DOHH2 (cell line): Measurements from ENCODE around the gene HES4.

Experiments used
- H3F3A ChIP-seq: fragments of 200-600 bp; sonication (generic), shearing (Covaris generic); 2 replicates; pipeline ENCODE4 v1.6.0; 2016; ENCODE audit warnings: antibody characterized with exemption, mild to moderate bottlenecking; ENCODE audit not compliant: control insufficient read depth, insufficient read depth
- H3K27ac ChIP-seq: fragments of 200-600 bp; sonication (generic); 2 replicates; pipeline ENCODE4 v1.5.1; 2014; ENCODE audit warnings: low read depth, mild to moderate bottlenecking, low read length, moderate library complexity
- H3K27me3 ChIP-seq: fragments of 200-600 bp; sonication (generic); 2 replicates; pipeline ENCODE4 v1.6.1; 2014; ENCODE audit warnings: mild to moderate bottlenecking, low read length, mixed read lengths; ENCODE audit not compliant: control insufficient read depth
- H3K36me3 ChIP-seq: fragments of 200-600 bp; sonication (generic); 2 replicates; pipeline ENCODE4 v1.6.1; 2014; ENCODE audit warnings: mild to moderate bottlenecking, low read length, moderate library complexity, mixed read lengths; ENCODE audit not compliant: control insufficient read depth
- H3K4me1 ChIP-seq: fragments of 200-600 bp; sonication (generic); 2 replicates; pipeline ENCODE4 v1.6.1; 2014; ENCODE audit warnings: mild to moderate bottlenecking, low read length, mixed read lengths; ENCODE audit not compliant: control insufficient read depth
- H3K4me2 ChIP-seq: fragments of 200-600 bp; sonication (generic); 2 replicates; pipeline ENCODE4 v1.6.0; 2014; ENCODE audit warnings: mild to moderate bottlenecking, low read length, moderate library complexity
- H3K4me3 ChIP-seq: fragments of 200-600 bp; sonication (generic); 2 replicates; pipeline ENCODE4 v1.5.1; 2014; ENCODE audit warnings: mild to moderate bottlenecking, low read length, mixed read lengths
- H3K79me2 ChIP-seq: fragments of 200-600 bp; sonication (generic); 2 replicates; pipeline ENCODE4 v1.6.1; 2014; ENCODE audit warnings: mild to moderate bottlenecking, low read length, mixed read lengths; ENCODE audit not compliant: control insufficient read depth
- H3K9me2 ChIP-seq: fragments of 200-600 bp; sonication (generic); replicated peaks from 2 replicates; pipeline ENCODE4 v1.6.1; 2014; ENCODE audit warnings: mild to moderate bottlenecking, low read length, mixed read lengths; ENCODE audit not compliant: control insufficient read depth
- H3K9me3 ChIP-seq: fragments of 200-600 bp; sonication (generic); 2 replicates; pipeline ENCODE4 v1.6.1; 2014; ENCODE audit warnings: antibody characterized with exemption, low read length, mixed read lengths; ENCODE audit not compliant: control insufficient read depth, insufficient read depth
- H4K20me1 ChIP-seq: fragments of 200-600 bp; sonication (generic); 2 replicates; pipeline ENCODE4 v1.6.0; 2014; ENCODE audit warnings: low read depth, mild to moderate bottlenecking, antibody characterized with exemption, low read length, moderate library complexity; ENCODE audit not compliant: control insufficient read depth, insufficient read depth
- EZH2phosphoT487 ChIP-seq: fragments of 200-600 bp; sonication (generic); IDR thresholded peaks from 2 replicates; pipeline ENCODE4 v1.6.1; 2017; ENCODE audit warnings: borderline replicate concordance, mild to moderate bottlenecking, antibody characterized with exemption, low read length, moderate library complexity, mixed read lengths
- TF ChIP-seq, protein P1 (sequence below): fragments of 200-600 bp; sonication (generic); IDR thresholded peaks from one replicate; pipeline ENCODE4 v1.5.1; 2014; ENCODE audit warnings: antibody characterized with exemption, mild to moderate bottlenecking, low read depth, low read length; ENCODE audit not compliant: poor library complexity, severe bottlenecking

The HES4 gene

DNA sequence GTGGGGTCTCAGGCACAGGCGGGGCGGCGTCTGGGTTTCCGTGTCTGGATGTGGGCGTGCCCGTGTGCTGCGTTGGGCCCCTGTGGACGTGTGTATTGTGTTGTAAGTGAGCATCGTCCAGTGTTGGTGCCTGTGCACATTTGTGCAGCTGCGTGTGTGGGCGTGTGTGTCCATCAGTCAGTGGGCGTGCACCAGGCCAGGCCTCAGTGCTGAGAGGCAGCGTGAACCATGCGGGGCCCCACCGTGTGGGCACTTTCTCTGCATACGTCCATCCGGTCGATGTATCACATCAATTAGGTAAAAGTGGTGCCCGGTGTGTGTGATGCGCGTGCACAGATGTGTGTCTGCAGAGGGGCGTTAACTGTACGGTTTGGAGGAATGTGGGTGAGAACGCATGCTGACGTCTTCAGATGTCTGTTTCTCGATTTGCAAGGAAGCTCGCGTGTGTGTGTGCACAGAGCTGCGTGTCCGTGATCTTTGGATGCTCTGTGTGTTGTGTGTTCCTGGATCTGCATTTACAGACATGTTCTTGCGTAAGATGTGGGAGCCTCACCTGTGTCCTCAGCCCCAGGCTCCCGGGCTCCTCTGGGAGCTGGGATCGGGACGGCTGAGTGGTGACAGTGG, 44.7 kb upstream of the HES4 start:
- TF ChIP-seq, protein P1, sequence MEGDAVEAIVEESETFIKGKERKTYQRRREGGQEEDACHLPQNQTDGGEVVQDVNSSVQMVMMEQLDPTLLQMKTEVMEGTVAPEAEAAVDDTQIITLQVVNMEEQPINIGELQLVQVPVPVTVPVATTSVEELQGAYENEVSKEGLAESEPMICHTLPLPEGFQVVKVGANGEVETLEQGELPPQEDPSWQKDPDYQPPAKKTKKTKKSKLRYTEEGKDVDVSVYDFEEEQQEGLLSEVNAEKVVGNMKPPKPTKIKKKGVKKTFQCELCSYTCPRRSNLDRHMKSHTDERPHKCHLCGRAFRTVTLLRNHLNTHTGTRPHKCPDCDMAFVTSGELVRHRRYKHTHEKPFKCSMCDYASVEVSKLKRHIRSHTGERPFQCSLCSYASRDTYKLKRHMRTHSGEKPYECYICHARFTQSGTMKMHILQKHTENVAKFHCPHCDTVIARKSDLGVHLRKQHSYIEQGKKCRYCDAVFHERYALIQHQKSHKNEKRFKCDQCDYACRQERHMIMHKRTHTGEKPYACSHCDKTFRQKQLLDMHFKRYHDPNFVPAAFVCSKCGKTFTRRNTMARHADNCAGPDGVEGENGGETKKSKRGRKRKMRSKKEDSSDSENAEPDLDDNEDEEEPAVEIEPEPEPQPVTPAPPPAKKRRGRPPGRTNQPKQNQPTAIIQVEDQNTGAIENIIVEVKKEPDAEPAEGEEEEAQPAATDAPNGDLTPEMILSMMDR, result no peak
- TF ChIP-seq EZH2phosphoT487, result no peak
- H3K4me3 ChIP-seq, result no peak overlapping the region
- H3K9me2 ChIP-seq, result no peaks in the 10 kb centered on the region
- no peaks in the 10 kb centered on the region for H3F3A ChIP-seq
- H4K20me1 ChIP-seq, result no peaks in the 10 kb centered on the region
- H3K79me2 ChIP-seq, result no peaks in the 10 kb centered on the region
- H3K9me3 ChIP-seq, result no peaks in the 10 kb centered on the region
- peaks cover 10% of the 10 kb centered on the region for H3K27me3 ChIP-seq
- no peak overlapping the region for H3K4me2 ChIP-seq
- no peak overlapping the region for H3K27ac ChIP-seq
- peaks cover 11% of the 10 kb centered on the region for H3K4me1 ChIP-seq
- no peaks in the 10 kb centered on the region for H3K36me3 ChIP-seq

DNA sequence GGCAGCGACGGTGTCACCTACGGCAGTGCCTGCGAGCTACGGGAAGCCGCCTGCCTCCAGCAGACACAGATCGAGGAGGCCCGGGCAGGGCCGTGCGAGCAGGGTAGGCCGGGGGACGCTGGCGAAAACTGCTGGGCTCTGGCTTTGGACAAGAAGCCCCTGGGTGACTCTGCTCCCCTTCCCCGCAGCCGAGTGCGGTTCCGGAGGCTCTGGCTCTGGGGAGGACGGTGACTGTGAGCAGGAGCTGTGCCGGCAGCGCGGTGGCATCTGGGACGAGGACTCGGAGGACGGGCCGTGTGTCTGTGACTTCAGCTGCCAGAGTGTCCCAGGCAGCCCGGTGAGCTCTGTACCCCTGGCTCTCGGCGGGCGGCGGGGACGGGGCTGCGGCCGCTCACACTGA, 44.0 kb upstream of the HES4 start:
- Histone ChIP-seq H3K27ac (no peak overlapping the region), H3K36me3 (no peaks in the 10 kb centered on the region), H3K4me2 (no peak overlapping the region)

DNA sequence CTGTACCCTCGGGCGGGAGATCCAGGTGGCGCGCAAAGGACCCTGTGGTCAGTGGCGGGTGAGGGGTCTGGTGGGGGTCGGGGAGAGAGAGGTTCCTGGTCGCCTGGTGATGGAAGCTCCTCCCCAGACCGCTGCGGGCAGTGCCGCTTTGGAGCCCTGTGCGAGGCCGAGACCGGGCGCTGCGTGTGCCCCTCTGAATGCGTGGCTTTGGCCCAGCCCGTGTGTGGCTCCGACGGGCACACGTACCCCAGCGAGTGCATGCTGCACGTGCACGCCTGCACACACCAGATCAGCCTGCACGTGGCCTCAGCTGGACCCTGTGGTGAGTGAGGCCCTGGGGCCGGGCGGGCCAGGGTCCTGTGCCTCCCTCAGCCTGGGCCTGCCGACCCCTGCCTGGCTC, 43.5 kb upstream of the HES4 start:
- H3K36me3 ChIP-seq, result no peaks in the 10 kb centered on the region
- H3F3A ChIP-seq, result no peaks in the 10 kb centered on the region
- no peaks in the 10 kb centered on the region for H3K9me3 ChIP-seq
- H3K4me2 ChIP-seq, result no peak overlapping the region
- peaks cover 22% of the 10 kb centered on the region for H3K27me3 ChIP-seq
- H3K79me2 ChIP-seq, result no peaks in the 10 kb centered on the region
- TF ChIP-seq EZH2phosphoT487, result no peak
- TF ChIP-seq, protein P1, result no peak
- H4K20me1 ChIP-seq, result no peaks in the 10 kb centered on the region
- H3K9me2 ChIP-seq, result no peaks in the 10 kb centered on the region
- H3K27ac ChIP-seq, result no peak overlapping the region
- H3K4me1 ChIP-seq, result peaks cover 19% of the 10 kb centered on the region
- no peak overlapping the region for H3K4me3 ChIP-seq

More for the DNA sequence above, 44.0 kb upstream of the HES4 start:
- Histone ChIP-seq H3F3A (no peaks in the 10 kb centered on the region), H3K9me2 (no peaks in the 10 kb centered on the region), H3K79me2 (no peaks in the 10 kb centered on the region), H3K9me3 (no peaks in the 10 kb centered on the region), H3K4me1 (peaks cover 17% of the 10 kb centered on the region), H3K27me3 (peaks cover 17% of the 10 kb centered on the region), H4K20me1 (no peaks in the 10 kb centered on the region), H3K4me3 (no peak overlapping the region)
- TF ChIP-seq, protein P1, result no peak
